NCI-H345 (cell line): ENCODE data around the gene CLCN1.
"Not testable (repeated sequence)": the region's sequence is repeated elsewhere in the genome, so short reads cannot be mapped to it uniquely, and the experiment has no call there.

ENCODE experiments used
- DNase-seq: peaks from one replicate; lab custom pipeline; 2025; lab: John Stamatoyannopoulos, UW

CLCN1 gene

GRCh38 chr7:143315776-143316175 is at the start of gene CLCN1:
TSS of gene CLCN1 (plus strand) at chr7:143316111. CDS start at chr7:143316213, 102 bp downstream.
- DNase-seq = no peak

- DNase-seq = no peak
Observed at GRCh38 chr7:143269251-143269650, 46.7 kb upstream of the CLCN1 start.

GRCh38 chr7:143271240-143271639 is 44.7 kb upstream of the CLCN1 start:
- DNase-seq = no peak

- DNase-seq = no peak
Observed at GRCh38 chr7:143272871-143273270, 43.0 kb upstream of the CLCN1 start.

GRCh38 chr7:143279186-143280098 is 36.5 kb upstream of the CLCN1 start:
- no peak for DNase-seq

GRCh38 chr7:143280160-143280559 is 35.8 kb upstream of the CLCN1 start:
- DNase-seq = no peak

- DNase-seq = no peak
Observed at GRCh38 chr7:143280566-143280965, 35.3 kb upstream of the CLCN1 start.

- DNase-seq = no peak
Observed at GRCh38 chr7:143281529-143281928, 34.4 kb upstream of the CLCN1 start.

- DNase-seq = no peak
Observed at GRCh38 chr7:143282124-143282523, 33.8 kb upstream of the CLCN1 start.

GRCh38 chr7:143283381-143283780 is 32.5 kb upstream of the CLCN1 start:
- no peak for DNase-seq

- DNase-seq = no peak
Observed at GRCh38 chr7:143284591-143285469, 31.1 kb upstream of the CLCN1 start, which contains the start of gene TMEM139. TSS of gene TMEM139 (plus strand) at chr7:143284958. CDS start at chr7:143285958, 1,000 bp downstream.

- DNase-seq = no peak
Observed at GRCh38 chr7:143285470-143285778, 30.5 kb upstream of the CLCN1 start.

- no peak for DNase-seq
Observed at GRCh38 chr7:143285806-143286521, 29.9 kb upstream of the CLCN1 start.

- no peak for DNase-seq
Observed at GRCh38 chr7:143286522-143286890, 29.4 kb upstream of the CLCN1 start.

GRCh38 chr7:143287339-143287934 is 28.5 kb upstream of the CLCN1 start:
- DNase-seq = no peak

- peak; percentile 96 for DNase-seq
Observed at GRCh38 chr7:143287935-143288826, 27.7 kb upstream of the CLCN1 start, which contains the start of gene CASP2. TSS of gene CASP2 (plus strand) at chr7:143288351. CDS start at chr7:143288456, 105 bp downstream.

- DNase-seq = no peak
Observed at GRCh38 chr7:143288836-143289235, 27.1 kb upstream of the CLCN1 start.

GRCh38 chr7:143289421-143289820 is 26.5 kb upstream of the CLCN1 start:
- no peak for DNase-seq

- not testable (repeated sequence) for DNase-seq
Observed at GRCh38 chr7:143289888-143290287, 26.0 kb upstream of the CLCN1 start.

GRCh38 chr7:143290293-143290692 is 25.6 kb upstream of the CLCN1 start:
- DNase-seq = no peak

GRCh38 chr7:143292876-143293275 is 23.0 kb upstream of the CLCN1 start:
- DNase-seq = no peak
